ENCODE measurements around the gene MIOX.

The MIOX gene

GRCh38 chr22:50490531-50491308, 4.1 kb downstream of the MIOX start:
- TF ChIP-seq CTCF (IDR thresholded peaks at IDR 0.05; ENCODE audit: low read depth, low read length), result no peak
- no peak for DNase-seq (ENCODE audit: low read depth in 2 of 2)
- H3K4me3 ChIP-seq (replicated peaks in 1 of 2; ENCODE audit: low read depth in 2 of 2, low read length in 2 of 2), result no peak overlapping the region

DNA sequence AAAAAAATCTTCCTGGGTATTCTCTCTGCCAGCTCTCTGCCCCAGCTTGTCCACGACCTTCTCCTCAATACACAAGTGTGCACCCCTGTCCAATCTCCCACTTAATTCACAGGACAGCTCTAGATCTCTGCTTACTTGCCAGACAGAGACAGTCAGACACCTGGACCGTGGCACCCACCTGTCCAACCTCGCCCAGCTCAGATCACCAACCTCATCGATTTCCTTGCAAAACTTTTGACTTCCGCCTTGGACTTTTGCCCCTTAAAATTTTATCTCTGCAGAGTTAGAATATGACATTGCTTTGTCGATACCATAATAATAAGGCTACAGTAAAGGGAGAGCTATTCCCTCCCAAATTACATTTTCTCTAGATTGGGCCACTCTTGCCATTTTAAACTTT, 10.4 kb downstream of the MIOX start:
- no peak for DNase-seq (ENCODE audit: low read depth in 2 of 2)
- TF ChIP-seq CTCF (IDR thresholded peaks at IDR 0.05; ENCODE audit: low read depth, low read length), result no peak
- no peak overlapping the region for H3K4me3 ChIP-seq (replicated peaks in 1 of 2; ENCODE audit: low read depth in 2 of 2, low read length in 2 of 2)

DNA sequence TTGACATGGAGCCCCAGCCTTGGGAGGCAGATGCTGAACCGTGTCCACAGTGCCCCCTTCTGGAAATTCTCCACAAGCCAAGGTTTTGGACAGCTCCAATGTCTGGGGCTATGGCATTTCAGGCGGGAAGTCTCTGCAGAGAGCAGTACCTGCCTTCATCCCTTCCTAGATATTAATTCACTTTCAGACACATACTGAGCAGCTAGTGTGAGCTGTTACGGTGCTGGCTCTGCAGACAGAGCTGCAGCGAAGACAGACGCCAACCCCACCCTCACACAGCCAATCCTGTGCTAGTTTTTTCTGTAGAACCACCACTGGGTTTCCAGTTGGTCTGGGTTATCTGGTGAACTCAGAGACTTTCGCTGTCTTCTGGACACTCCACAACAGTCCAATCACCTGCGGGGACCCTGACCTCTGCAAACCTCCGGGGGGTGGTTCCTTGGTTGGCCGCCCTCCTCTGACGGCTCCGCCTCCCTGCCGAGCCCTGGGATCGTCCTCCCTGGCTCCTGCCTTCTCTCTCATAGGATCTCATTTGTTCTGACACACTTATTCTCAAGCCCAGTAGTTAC, 11.7 kb downstream of the MIOX start:
- TF ChIP-seq CTCF (IDR thresholded peaks at IDR 0.05; ENCODE audit: low read depth, low read length), result peak; percentile 85
- H3K4me3 ChIP-seq (replicated peaks in 1 of 2; ENCODE audit: low read depth in 2 of 2, low read length in 2 of 2), result no peak overlapping the region
- DNase-seq (ENCODE audit: low read depth in 2 of 2), result peak; percentile 70 to 71

GRCh38 chr22:50500452-50500851, 13.8 kb downstream of the MIOX start:
- DNase-seq (ENCODE audit: low read depth in 2 of 2), result no peak
- no peak for TF ChIP-seq CTCF (IDR thresholded peaks at IDR 0.05; ENCODE audit: low read depth, low read length)
- H3K4me3 ChIP-seq (replicated peaks in 1 of 2; ENCODE audit: low read depth in 2 of 2, low read length in 2 of 2), result no peak overlapping the region

- TF ChIP-seq CTCF (IDR thresholded peaks at IDR 0.05; ENCODE audit: low read depth, low read length), result no peak
Observed at GRCh38 chr22:50502096-50502495, 15.4 kb downstream of the MIOX start.

GRCh38 chr22:50502628-50503474, 16.2 kb downstream of the MIOX start:
- DNase-seq (ENCODE audit: low read depth in 2 of 2), result no peak
- H3K4me3 ChIP-seq (replicated peaks in 1 of 2; ENCODE audit: low read depth in 2 of 2, low read length in 2 of 2), result no peak overlapping the region
- no peak for TF ChIP-seq CTCF (IDR thresholded peaks at IDR 0.05; ENCODE audit: low read depth, low read length)

More at GRCh38 chr22:50502096-50502495, 15.4 kb downstream of the MIOX start:
- DNase-seq (ENCODE audit: low read depth in 2 of 2), result no peak
- H3K4me3 ChIP-seq (replicated peaks in 1 of 2; ENCODE audit: low read depth in 2 of 2, low read length in 2 of 2), result no peak overlapping the region

All from cardiac fibroblast (primary cell).